NB4 (cell line): Measurements from ENCODE around the gene DNMT1.
A peak's percentile ranks its signal among the peaks of the same experiment; 100 is the strongest.

Source experiments
- DNase-seq: peaks from one replicate; pipeline ENCODE4 v3.0.0; 2010; ENCODE audit warnings: low read depth
- H3K4me3 ChIP-seq: one replicate; pipeline ENCODE4 v1.5.1; 2011; ENCODE audit warnings: mild to moderate bottlenecking, low read depth, low read length, moderate library complexity
- CTCF ChIP-seq: IDR thresholded peaks from one replicate; pipeline ENCODE4 v1.5.1; 2012; ENCODE audit warnings: low read depth, low read length
- MYC ChIP-seq: IDR thresholded peaks from 2 replicates; pipeline ENCODE4 v1.6.1; 2011; ENCODE audit warnings: low read depth, low read length
- POLR2A ChIP-seq: IDR thresholded peaks from 2 replicates; pipeline ENCODE4 v1.6.1; 2011; ENCODE audit warnings: mild to moderate bottlenecking; ENCODE audit not compliant: insufficient read length; ENCODE audit errors: extremely low read depth
- TF ChIP-seq, protein P1 (sequence below): IDR thresholded peaks from 2 replicates; pipeline ENCODE4 v1.6.1; 2011; ENCODE audit warnings: low read depth, low read length

DNMT1 gene

DNA sequence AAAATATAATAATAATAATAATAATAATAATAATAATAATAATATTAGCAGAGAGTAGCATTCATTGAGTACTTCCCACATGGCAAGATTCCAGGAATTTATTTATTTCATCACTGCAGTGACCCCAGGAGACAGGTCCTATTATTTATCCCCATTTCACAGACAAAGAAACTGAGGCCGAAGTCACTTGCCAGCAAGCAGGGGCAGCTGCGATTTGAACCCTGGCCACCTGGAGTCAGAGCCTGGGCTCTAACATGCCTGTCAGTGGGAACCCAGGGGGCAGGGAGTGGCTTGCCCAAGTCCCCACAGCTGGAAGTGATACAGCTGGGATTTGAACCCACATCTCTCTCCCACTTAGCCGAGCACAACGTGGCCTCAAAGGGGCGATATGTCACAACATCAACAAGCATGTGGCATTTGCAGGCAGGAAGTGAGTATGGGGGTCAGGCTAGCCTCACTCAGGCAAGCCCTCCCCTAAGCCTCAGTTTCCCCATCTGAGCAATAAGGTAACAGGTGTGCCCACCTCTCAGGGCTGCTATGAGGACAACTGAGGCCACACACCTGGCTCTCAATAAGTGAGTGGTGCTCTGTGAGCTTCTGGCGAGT, 105.7 kb downstream of the DNMT1 start:
- DNase-seq, result peak; percentile 50
- no peak overlapping the region for H3K4me3 ChIP-seq
- TF ChIP-seq MYC, result no peak
- TF ChIP-seq, protein P1, sequence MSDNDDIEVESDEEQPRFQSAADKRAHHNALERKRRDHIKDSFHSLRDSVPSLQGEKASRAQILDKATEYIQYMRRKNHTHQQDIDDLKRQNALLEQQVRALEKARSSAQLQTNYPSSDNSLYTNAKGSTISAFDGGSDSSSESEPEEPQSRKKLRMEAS, result no peak
- no peak for TF ChIP-seq POLR2A
- TF ChIP-seq CTCF, result no peak

DNA sequence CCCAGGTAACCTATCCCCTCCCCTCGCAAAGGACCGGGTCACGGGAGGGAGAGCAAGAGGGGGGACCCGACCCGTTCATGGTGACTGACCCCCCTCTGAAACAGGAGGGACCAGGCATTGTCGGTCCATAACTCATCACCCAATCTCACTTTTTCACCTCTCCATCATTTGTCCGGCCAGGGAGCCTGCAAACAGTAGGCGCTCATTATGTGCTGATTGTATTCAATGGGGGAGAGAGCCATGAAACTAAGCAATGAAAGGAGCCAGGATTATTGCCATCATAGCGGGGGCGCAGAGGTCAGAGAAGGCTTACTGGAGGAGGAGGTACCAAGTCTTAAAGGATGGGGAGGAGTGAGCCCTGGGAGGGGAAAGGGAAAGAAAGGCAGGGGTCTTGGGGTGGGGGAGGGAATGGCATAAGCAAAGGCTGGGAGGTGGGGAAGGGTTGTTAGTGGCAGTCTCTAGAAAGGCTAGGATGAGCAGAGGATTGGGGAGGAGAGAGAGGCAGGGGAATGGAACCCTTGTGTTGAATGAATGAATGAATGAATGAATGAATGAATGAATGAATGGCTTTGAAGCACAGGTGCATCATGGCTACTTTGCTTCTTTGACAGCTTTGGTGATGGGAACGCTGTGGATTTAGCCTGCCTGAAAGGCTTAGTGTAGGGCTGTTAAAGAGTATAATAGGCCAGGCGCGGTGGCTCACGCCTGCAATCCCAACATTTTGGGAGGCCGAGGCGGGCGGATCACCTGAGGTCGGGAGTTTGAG, 107.3 kb downstream of the DNMT1 start:
- TF ChIP-seq CTCF, result no peak
- peak; percentile 22 for DNase-seq
- H3K4me3 ChIP-seq, result no peak overlapping the region

DNA sequence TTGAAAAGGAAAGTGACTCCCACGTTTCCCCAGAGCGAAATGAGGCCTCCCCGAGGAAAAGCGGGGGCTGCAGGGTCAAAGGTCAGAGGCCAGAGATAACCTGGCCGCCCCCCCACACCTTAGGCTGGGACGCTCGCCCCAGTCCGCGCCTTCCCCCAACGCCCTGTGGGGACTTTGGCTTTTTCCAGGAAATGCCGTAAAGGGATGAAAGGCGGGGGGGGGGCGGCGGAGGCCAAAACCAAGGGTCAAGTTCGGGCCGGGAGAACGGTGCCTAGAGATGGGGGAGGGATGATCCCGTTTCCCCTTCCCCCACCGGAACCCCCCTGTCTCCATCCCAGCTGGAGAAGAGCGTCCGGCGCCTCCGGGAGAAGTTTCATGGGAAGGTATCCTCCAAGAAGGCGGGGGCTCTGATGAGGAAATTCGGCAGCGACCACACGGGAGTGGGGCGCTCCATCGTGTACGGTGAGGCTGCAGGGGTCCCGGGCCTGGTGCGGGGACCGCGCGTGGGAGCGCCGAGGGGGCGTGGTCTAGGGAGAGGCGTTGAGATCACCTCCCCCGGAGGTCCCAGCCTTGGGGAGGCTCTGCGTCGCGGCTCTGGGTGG, 108.1 kb downstream of the DNMT1 start:
- TF ChIP-seq MYC (no peak), CTCF (no peak), POLR2A (no peak)
- TF ChIP-seq, protein P1, result no peak
- peak; percentile 62 for DNase-seq
- H3K4me3 ChIP-seq, result peak overlapping the region; percentile 68

DNA sequence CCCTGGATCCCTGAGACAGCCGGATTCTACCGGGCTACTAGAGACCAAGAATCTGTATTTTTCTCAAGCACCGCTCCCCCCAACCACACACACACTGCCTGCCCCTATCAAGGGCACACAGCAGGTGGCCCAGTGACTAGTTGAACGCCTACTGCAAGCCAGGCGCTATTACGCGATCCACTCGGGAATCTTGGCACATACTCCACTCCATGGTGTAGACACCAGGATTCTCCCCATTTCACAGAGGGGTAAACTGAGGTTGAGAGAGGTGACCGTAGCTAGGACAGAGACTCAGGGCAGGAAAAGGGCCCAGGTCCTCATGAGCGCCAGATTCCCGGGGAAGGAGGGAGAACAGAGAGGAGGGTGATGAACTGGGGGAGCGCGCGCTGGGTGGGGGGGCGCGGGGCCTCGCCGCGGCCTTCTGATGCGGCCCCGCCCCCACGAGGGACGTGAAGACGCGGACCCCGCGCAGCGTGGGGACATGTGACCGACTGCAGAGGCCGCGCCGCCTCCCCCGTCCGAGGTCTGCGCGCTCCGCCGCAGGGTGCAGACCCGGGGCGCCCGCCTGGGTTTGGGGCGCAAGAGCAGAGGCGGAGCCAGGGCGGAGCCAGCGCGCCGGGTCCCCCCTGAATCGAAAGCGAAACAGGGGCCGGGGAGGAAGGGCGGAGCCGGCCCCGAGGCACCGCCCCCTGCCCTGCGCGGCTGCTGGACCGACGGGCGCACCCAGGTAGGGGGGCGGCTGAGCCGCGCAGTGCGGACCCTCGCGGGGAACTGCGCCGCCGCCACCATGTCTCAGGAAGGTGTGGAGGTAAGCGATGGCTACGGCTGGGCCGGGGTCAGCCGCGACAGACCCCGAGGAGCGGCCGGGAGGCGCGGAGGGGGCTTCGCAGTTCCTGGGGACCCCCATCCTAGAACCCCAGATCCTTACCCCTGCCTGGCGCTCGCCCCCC, 108.8 kb downstream of the DNMT1 start, which contains the start of gene SHFL:
TSS of gene SHFL (plus strand) at position 677 of the 950 bp plus-strand sequence. CDS start at position 788, 111 bp downstream.
- DNase-seq, result peak; percentile 88
- TF ChIP-seq CTCF (no peak), MYC (peak; percentile 52), POLR2A (peak; percentile 68)
- TF ChIP-seq, protein P1, result peak; percentile 77
- H3K4me3 ChIP-seq, result peak within 1 kb of the TSS; percentile 68

DNA sequence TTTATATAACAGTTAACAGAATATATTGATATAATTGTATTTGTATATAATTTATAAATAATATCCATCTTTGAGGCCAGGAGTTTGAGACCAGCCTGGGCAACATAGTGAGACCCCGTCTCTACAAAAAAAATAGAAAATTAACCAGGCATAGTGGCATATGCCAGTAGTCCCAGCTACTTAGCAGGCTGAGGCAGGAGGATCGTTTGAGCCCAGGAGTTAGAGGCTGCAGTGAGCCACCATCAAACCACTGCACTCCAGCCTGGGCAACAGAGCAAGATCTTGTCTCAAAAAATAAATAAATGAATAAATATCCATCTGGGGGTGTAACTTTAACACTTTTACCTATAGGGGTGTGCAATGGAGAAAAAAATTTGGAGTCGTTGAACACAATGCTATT, 110.0 kb downstream of the DNMT1 start:
- no peak for DNase-seq
- TF ChIP-seq, protein P1, result no peak
- no peak for TF ChIP-seq MYC
- H3K4me3 ChIP-seq, result no peak overlapping the region
